ENCODE results near the gene SKAP1.

DNA sequence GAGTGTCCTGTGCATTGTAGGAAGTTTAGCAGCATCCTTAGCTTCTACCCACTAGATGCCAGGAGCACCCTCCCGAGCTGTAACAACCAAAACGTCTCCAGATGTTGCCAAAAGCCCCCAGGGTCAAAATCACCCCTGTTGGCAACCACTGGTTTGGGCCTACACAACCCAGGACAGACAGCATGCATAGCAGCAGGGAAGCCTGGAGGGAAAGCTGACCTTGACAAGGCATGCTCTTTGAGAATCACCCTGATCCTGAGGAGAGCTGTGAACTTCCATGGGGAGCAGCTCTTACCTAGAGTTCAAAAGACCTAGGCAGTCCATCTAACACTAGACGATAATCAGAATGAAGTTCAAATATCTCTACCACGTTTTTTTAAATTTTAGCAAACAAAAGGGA lies 9.2 kb downstream of the SKAP1 start:
- no peak for TF ChIP-seq ZNF565 (CRISPR knock-in tag; conservative IDR thresholded peaks at IDR 0.05; ENCODE audit: low read depth)
- TF ChIP-seq, protein P1, sequence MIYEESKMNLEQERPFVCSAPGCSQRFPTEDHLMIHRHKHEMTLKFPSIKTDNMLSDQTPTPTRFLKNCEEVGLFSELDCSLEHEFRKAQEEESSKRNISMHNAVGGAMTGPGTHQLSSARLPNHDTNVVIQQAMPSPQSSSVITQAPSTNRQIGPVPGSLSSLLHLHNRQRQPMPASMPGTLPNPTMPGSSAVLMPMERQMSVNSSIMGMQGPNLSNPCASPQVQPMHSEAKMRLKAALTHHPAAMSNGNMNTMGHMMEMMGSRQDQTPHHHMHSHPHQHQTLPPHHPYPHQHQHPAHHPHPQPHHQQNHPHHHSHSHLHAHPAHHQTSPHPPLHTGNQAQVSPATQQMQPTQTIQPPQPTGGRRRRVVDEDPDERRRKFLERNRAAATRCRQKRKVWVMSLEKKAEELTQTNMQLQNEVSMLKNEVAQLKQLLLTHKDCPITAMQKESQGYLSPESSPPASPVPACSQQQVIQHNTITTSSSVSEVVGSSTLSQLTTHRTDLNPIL (CRISPR knock-in tag; IDR thresholded peaks at IDR 0.05; ENCODE audit: low read depth) = no peak
- TF ChIP-seq BACH2 (CRISPR knock-in tag; IDR thresholded peaks at IDR 0.05; ENCODE audit: borderline replicate concordance) = no peak
- TF ChIP-seq ZNF70 (CRISPR knock-in tag; IDR thresholded peaks at IDR 0.05) = no peak
- TF ChIP-seq TCF4 (CRISPR knock-in tag; IDR thresholded peaks at IDR 0.05; ENCODE audit: borderline replicate concordance) = no peak
- no peak for TF ChIP-seq PPARA (CRISPR knock-in tag; IDR thresholded peaks at IDR 0.05; ENCODE audit: borderline replicate concordance)
- TF ChIP-seq, protein P2, sequence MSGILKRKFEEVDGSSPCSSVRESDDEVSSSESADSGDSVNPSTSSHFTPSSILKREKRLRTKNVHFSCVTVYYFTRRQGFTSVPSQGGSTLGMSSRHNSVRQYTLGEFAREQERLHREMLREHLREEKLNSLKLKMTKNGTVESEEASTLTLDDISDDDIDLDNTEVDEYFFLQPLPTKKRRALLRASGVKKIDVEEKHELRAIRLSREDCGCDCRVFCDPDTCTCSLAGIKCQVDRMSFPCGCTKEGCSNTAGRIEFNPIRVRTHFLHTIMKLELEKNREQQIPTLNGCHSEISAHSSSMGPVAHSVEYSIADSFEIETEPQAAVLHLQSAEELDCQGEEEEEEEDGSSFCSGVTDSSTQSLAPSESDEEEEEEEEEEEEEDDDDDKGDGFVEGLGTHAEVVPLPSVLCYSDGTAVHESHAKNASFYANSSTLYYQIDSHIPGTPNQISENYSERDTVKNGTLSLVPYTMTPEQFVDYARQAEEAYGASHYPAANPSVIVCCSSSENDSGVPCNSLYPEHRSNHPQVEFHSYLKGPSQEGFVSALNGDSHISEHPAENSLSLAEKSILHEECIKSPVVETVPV (CRISPR knock-in tag; IDR thresholded peaks at IDR 0.05) = no peak
- TF ChIP-seq, protein P3, sequence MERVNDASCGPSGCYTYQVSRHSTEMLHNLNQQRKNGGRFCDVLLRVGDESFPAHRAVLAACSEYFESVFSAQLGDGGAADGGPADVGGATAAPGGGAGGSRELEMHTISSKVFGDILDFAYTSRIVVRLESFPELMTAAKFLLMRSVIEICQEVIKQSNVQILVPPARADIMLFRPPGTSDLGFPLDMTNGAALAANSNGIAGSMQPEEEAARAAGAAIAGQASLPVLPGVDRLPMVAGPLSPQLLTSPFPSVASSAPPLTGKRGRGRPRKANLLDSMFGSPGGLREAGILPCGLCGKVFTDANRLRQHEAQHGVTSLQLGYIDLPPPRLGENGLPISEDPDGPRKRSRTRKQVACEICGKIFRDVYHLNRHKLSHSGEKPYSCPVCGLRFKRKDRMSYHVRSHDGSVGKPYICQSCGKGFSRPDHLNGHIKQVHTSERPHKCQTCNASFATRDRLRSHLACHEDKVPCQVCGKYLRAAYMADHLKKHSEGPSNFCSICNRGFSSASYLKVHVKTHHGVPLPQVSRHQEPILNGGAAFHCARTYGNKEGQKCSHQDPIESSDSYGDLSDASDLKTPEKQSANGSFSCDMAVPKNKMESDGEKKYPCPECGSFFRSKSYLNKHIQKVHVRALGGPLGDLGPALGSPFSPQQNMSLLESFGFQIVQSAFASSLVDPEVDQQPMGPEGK (CRISPR knock-in tag; IDR thresholded peaks at IDR 0.05; ENCODE audit: borderline replicate concordance) = no peak
- no peak for TF ChIP-seq SNAI2 (CRISPR knock-in tag; IDR thresholded peaks at IDR 0.05)
- TF ChIP-seq ARNTL (CRISPR knock-in tag; IDR thresholded peaks at IDR 0.05; ENCODE audit: borderline replicate concordance, low read depth) = no peak
- TF ChIP-seq GLIS3 (CRISPR knock-in tag; IDR thresholded peaks at IDR 0.05) = no peak

Data from SK-N-SH treated with all-trans-retinoic acid at 6 μM for 48 hours (cell line).